GM10248 (cell line): ENCODE data around the gene FAM237B.

ENCODE experiments used
- CTCF ChIA-PET: fragments of 300-600 bp; sonication (Branson Sonifier 250); formaldehyde crosslinking; extraction: SDS; loops from one replicate; lab custom pipeline; 2021; ENCODE audit warnings: antibody characterized with exemption; lab: Yijun Ruan, JAX
- POLR2A ChIA-PET: fragments of 350-650 bp; sonication (Branson Sonifier 250); formaldehyde crosslinking; extraction: SDS; loops from one replicate; lab custom pipeline; 2020; ENCODE audit warnings: antibody characterized with exemption; lab: Yijun Ruan, JAX
- DNase-seq: peaks from one replicate; pipeline ENCODE4 v3.0.0; 2012; ENCODE audit errors: extremely low spot score
- TF ChIP-seq, protein P1 (sequence below): IDR thresholded peaks from 2 replicates; pipeline ENCODE4 v1.5.1; 2012; ENCODE audit warnings: mild to moderate bottlenecking, low read depth; ENCODE audit errors: extremely low read depth, missing control alignments, control extremely low read depth

Gene FAM237B

GRCh38 chr7:90320418-90320800, 695 bp downstream of the FAM237B start:
- ChIA-PET CTCF (interaction anchor here (1.4 to 1.7 kb wide), 3 partner anchors 8 to 110 kb away, joined by 3 to 5 read pairs (median 3); no protein-coding TSS in a partner anchor), POLR2A (no interaction called here)
- DNase-seq: no peak
- TF ChIP-seq, protein P1, sequence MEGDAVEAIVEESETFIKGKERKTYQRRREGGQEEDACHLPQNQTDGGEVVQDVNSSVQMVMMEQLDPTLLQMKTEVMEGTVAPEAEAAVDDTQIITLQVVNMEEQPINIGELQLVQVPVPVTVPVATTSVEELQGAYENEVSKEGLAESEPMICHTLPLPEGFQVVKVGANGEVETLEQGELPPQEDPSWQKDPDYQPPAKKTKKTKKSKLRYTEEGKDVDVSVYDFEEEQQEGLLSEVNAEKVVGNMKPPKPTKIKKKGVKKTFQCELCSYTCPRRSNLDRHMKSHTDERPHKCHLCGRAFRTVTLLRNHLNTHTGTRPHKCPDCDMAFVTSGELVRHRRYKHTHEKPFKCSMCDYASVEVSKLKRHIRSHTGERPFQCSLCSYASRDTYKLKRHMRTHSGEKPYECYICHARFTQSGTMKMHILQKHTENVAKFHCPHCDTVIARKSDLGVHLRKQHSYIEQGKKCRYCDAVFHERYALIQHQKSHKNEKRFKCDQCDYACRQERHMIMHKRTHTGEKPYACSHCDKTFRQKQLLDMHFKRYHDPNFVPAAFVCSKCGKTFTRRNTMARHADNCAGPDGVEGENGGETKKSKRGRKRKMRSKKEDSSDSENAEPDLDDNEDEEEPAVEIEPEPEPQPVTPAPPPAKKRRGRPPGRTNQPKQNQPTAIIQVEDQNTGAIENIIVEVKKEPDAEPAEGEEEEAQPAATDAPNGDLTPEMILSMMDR: no peak

- CTCF ChIA-PET: no interaction called here
These were observed 1.1 kb downstream of the FAM237B start for GRCh38 chr7:90320014-90320413.

DNA sequence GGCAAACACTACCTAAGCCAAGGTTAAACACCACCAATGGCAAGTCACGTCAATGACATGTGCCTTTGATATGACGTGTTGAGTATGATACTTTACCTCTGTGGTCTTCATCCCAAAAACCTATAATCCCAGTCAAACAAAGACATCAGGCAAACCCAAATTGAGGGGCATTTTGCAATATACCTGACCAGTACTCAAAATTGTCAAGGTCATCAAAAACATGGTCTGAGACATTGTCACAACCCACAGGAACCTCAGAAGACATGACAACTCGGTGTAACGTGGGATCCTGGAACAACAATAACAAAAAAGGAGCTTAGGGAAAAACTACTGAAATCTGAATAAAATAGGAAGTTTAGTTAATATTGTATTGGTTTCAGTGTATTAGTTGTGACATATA, 7.2 kb downstream of the FAM237B start:
- POLR2A ChIA-PET: no interaction called here
- TF ChIP-seq, protein P1: no peak
- no peak for DNase-seq
- CTCF ChIA-PET: interaction anchor here (3.2 to 4.0 kb wide), 2 partner anchors 15 to 114 kb away, joined by 12 to 48 read pairs; no protein-coding TSS in a partner anchor

More at GRCh38 chr7:90320014-90320413, 1.1 kb downstream of the FAM237B start:
- DNase-seq: no peak
- POLR2A ChIA-PET: no interaction called here
- TF ChIP-seq, protein P1: no peak

DNA sequence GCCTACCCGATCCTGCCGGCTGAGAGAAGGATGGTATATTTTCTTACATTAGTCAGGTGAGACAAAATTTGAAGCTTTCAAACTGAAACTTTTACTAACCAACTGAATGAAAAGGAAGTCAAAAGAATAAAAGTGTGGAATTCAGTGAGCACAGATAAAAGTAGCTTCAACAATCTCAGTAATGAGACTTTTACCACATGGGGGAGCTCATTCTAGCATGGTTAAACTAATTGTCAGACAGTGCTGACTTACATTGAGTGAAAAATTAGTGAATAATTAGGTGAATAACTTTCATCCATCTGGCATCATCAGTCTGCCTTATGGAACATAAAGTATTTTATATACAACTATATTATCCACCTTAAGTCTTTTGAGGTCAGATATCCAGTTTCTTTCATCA, 8.4 kb downstream of the FAM237B start:
- DNase-seq: no peak
- CTCF ChIA-PET: interaction anchor here (0.7 to 4.0 kb wide), 11 partner anchors 9 to 159 kb away, joined by 3 to 48 read pairs (median 6); partner anchors contain the start of genes FAM237B, GTPBP10 and STEAP1
- TF ChIP-seq, protein P1: peak; percentile 17
- POLR2A ChIA-PET: no interaction called here

- no peak for DNase-seq
- TF ChIP-seq, protein P1: no peak
- CTCF ChIA-PET: interaction anchor here (0.9 to 4.0 kb wide), 6 partner anchors 20 to 159 kb away, joined by 3 to 48 read pairs (median 7); no protein-coding TSS in a partner anchor
- POLR2A ChIA-PET: no interaction called here
These were observed 9.9 kb downstream of the FAM237B start for GRCh38 chr7:90311175-90311574.

DNA sequence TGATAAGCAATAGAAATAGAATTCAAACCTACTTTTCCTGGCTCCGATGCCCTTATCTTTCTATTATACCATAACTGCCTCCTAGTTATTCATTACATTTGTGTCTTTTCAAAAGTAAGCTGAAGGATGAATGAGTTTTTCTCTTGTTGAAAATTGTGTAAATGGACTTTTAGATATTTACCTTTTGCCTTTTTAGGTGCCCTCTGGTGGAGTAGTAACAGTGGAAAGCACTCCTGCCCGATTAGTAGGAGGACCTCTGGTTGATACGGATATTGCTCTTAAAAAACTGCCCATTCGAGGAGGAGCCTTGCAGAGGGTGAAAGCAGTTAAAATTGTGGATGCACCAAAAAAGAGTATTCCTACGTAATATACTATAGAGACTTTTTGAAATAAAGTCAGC, 11.2 kb downstream of the FAM237B start:
- no peak for DNase-seq
- ChIA-PET CTCF (interaction anchor here (0.9 to 1.2 kb wide), 3 partner anchors 12 to 106 kb away, joined by 3 read pairs; no protein-coding TSS in a partner anchor), POLR2A (no interaction called here)
- TF ChIP-seq, protein P1: no peak
